Tibial nerve (tissue), 4 donors: ENCODE data around the gene CPNE1. TPM values are rescaled to one million over a fixed set of nuclear protein-coding genes. Genes with fewer than 3 reads are reported as not detected.

Source experiments
- DNase-seq, 2 donors: peaks; one replicate each; pipeline ENCODE4 v3.0.0-alpha.2; 2019; ENCODE audit warnings: low spot score in 2 of 2
- H3K27ac ChIP-seq, 4 donors: fragments of 200-600 bp; sonication (generic) in 3 of 4; one replicate each; pipeline ENCODE4 v1.5.1; 2017 to 2019; ENCODE audit warnings: mild to moderate bottlenecking in 1 of 4
- H3K27me3 ChIP-seq, 2 donors: fragments of 200-600 bp; sonication (generic) in 1 of 2; one replicate each; pipeline versions ENCODE4 v1.5.1 to v1.6.0; 2017 to 2019
- H3K36me3 ChIP-seq, 3 donors: fragments of 200-600 bp; sonication (generic); one replicate each; pipeline ENCODE4 v1.5.1; 2018 to 2019
- H3K4me1 ChIP-seq, 4 donors: fragments of 200-600 bp; sonication (generic) in 3 of 4; one replicate each; pipeline ENCODE4 v1.5.1; 2017 to 2019
- H3K4me3 ChIP-seq, 4 donors: fragments of 200-600 bp; sonication (generic) in 3 of 4; one replicate each; pipeline ENCODE4 v1.5.1; 2017 to 2019; ENCODE audit warnings: mild to moderate bottlenecking in 1 of 4, moderate library complexity in 1 of 4
- H3K9me3 ChIP-seq, 4 donors: fragments of 200-600 bp; sonication (generic) in 3 of 4; one replicate each; pipeline ENCODE4 v1.5.1; 2017 to 2019
- EP300 ChIP-seq, 2 donors: sonication (generic); formaldehyde crosslinking; IDR thresholded peaks; one replicate each; pipeline ENCODE4 v1.6.1; 2017; ENCODE audit warnings: antibody characterized with exemption in 2 of 2, mild to moderate bottlenecking in 1 of 2
- POLR2A ChIP-seq, 2 donors: fragments of 450-650 bp; IDR thresholded peaks; one replicate each; pipeline ENCODE4 v1.6.1; 2017; ENCODE audit warnings: antibody characterized with exemption in 2 of 2, mild to moderate bottlenecking in 2 of 2, moderate library complexity in 2 of 2
- WGBS, 2 donors: methylation state at CpG; one replicate each; pipeline ENCODE4 v1.1.5; 2018; 5-methylcytosine and 5-hydroxymethylcytosine counted together
- total RNA-seq, 4 donors: library from RNA; depleted of rRNA; stranded (reverse); fragments of >200 nt; gene quantifications; one replicate each; pipeline ENCODE4 v1.1.0, GENCODE V29; 2016
- TF ChIP-seq, protein P1 (sequence below), 5 experiments: fragments of 200-600 bp in 3 of 5; fragments of 450-650 bp in 2 of 5; sonication (generic) in 3 of 5; IDR thresholded peaks; one replicate each; pipeline ENCODE4 v1.5.1; 2016 to 2019; ENCODE audit warnings: antibody characterized with exemption in 5 of 5, mild to moderate bottlenecking in 3 of 5, moderate library complexity in 2 of 5

CPNE1 gene
- total RNA-seq, 4 donors from 2014 or later, result 116 to 151 (median 144) TPM

DNA sequence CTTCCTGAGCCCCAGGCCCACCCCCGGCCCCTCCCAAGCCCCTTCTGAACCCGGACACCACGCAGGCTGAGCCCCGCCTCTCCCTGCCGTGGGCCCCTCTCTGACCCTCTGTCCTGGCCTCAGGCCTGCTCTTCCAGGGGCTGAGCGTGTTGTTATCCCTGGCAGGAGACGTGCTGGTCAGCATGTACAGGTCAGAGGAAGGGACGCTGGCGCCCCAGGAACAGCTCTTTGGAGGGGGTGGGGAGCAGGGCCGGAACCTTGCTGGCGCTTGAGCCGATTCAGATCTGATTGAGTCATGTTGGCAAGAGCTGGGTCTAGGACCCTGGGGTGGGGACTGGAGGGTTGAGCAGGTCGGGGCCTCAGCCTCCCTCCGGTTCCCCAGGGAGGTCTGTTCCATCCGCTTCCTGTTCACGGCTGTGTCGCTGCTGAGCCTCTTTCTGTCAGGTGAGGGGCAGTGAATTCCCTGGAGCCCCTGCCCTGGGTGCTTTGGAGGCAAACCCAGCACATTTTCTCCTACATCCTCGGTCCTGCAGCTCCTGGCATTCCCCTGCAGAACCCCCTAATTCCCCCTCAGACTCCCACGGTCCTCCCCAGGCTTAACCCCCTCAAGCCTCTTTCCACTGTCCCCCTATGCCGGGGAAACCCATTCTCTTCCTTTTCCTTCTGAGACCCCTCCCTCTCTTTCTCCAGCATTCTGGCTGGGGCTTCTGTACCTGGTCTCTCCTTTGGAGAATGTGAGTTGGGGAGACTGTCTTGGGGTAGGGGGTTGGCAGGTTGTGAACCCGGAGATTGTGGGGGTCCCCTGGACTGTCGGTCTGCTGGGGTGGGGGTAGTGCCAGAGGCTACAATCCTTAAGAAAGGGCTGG lies 47.1 kb downstream of the CPNE1 start:
- TF ChIP-seq POLR2A (IDR thresholded peaks at IDR 0.05), result peak in 1 of 2 donors; percentile 4
- TF ChIP-seq, protein P1, sequence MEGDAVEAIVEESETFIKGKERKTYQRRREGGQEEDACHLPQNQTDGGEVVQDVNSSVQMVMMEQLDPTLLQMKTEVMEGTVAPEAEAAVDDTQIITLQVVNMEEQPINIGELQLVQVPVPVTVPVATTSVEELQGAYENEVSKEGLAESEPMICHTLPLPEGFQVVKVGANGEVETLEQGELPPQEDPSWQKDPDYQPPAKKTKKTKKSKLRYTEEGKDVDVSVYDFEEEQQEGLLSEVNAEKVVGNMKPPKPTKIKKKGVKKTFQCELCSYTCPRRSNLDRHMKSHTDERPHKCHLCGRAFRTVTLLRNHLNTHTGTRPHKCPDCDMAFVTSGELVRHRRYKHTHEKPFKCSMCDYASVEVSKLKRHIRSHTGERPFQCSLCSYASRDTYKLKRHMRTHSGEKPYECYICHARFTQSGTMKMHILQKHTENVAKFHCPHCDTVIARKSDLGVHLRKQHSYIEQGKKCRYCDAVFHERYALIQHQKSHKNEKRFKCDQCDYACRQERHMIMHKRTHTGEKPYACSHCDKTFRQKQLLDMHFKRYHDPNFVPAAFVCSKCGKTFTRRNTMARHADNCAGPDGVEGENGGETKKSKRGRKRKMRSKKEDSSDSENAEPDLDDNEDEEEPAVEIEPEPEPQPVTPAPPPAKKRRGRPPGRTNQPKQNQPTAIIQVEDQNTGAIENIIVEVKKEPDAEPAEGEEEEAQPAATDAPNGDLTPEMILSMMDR (IDR thresholded peaks at IDR 0.05), result peak; percentile 5 to 56 (median 25)
- TF ChIP-seq EP300 (IDR thresholded peaks at IDR 0.05), result no peak
- peaks cover 0 to 18% (median 0%) of the 10 kb centered on the region in 3 donors for H3K36me3 ChIP-seq
- peaks cover 0 to 41% (median 27%) of the 10 kb centered on the region in 4 donors for H3K4me1 ChIP-seq
- H3K27me3 ChIP-seq, result no peaks in the 10 kb centered on the region
- no peaks in the 10 kb centered on the region for H3K9me3 ChIP-seq
- peak overlapping the region; percentile 28 to 94 (median 77) for H3K27ac ChIP-seq
- H3K4me3 ChIP-seq, result peak overlapping the region; percentile 55 to 75 (median 64)
- whole genome bisulfite sequencing, 2 donors, result 9 to 12% methylated on average over 15 to 22 of the region's 22 CpGs
- DNase-seq, result peak in 1 of 2 donors; percentile 27

DNA sequence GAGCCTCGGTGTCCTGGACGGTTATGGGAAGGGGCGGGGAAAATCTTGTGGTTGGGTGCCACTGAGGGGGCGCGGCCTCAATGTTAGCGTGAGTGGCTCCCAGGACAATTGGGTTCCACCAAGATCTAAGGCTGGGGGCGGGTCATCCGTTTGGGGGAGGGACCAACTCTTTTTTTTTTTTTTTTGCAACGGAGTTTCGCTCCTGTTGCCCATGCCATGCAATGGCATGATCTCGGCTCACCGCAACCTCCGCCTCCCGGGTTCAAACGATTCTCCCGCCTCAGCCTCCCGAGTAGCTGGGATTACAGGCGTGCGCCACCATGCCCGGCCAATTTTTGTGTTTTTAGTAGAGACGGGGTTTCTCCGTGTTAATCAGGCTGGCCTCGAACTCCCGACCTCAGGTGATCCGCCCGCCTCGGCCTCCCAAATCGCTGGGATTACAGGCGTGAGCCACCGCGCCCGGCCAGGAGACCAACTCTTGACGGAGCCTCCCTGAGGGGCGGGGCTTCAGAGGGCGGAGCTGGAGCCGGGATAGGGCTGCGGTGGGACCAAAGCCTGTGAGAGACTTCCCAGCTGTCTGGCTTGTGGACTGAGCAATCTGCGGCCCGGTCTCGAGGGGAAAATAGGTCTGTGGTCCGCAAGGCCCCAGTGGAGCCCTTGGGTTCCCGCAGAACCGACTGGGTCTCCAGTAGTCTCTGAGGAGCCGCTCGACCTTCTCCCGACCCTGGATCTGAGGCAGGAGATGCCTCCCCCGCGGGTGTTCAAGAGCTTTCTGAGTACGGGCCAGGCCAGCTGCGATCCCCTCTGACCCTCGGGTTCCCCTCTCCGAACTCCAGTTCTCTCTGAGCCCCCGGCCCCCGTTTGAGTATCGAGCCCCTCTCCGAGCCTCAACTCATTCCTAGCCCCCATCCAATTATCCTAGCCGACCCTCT lies 48.0 kb downstream of the CPNE1 start:
- Histone ChIP-seq H3K36me3 (peaks cover 0 to 10% (median 0%) of the 10 kb centered on the region in 3 donors), H3K4me3 (peak overlapping the region; percentile 55 to 75 (median 64)), H3K9me3 (no peaks in the 10 kb centered on the region), H3K4me1 (peaks cover 0 to 41% (median 27%) of the 10 kb centered on the region in 4 donors), H3K27ac (peak overlapping the region; percentile 28 to 94 (median 84)), H3K27me3 (no peaks in the 10 kb centered on the region)
- 5 to 6% methylated on average over 39 to 54 of the region's 57 CpGs for WGBS, 2 donors
- TF ChIP-seq, protein P1 (IDR thresholded peaks at IDR 0.05), result no peak
- TF ChIP-seq POLR2A (IDR thresholded peaks at IDR 0.05), result peak in 1 of 2 donors; percentile 57
- DNase-seq, result peak; percentile 74 to 75

DNA sequence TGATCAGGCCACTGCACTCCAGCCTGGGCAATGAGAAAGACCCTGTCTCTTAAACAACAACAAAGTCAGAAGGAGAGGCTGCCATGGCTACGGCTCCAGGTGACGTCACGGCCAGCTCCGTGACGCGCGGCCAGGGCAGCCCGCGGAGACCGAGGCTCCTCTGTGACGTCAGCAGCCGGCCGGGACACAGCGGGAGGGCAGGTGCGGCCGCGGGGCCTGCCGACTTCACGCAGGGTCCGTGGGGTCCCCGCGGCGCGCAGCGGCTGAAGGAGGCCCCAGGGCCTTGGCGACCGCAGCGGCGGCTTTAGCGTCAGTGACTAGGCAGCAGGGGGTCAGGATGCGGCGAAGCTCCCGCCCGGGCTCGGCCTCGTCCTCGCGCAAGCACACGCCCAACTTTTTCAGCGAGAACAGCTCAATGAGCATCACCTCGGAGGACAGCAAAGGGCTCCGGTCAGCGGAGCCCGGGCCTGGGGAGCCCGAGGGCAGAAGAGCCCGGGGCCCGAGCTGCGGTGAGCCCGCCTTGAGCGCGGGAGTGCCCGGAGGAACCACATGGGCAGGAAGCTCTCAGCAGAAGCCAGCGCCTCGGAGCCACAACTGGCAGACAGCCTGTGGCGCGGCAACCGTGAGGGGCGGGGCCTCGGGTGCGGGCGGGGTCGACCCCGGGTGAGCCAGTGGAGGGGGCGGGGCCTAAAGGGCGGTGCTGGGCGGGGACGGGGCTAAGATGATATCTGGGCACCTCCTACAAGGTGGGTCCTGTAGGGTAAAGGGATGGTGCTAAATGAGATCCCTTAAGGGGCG lies 48.8 kb downstream of the CPNE1 start, which contains the start of gene SPAG4:
Gene SPAG4 (plus strand): TSS at position 163 of the 798 bp plus-strand sequence. CDS start 175 bp downstream, at position 338.
- H3K9me3 ChIP-seq, result no peaks in the 10 kb centered on the region
- H3K4me1 ChIP-seq, result peaks cover 0 to 41% (median 27%) of the 10 kb centered on the region in 4 donors
- H3K4me3 ChIP-seq, result peak within 1 kb of the TSS; percentile 55 to 75 (median 64)
- peaks cover 0 to 3% (median 0%) of the 10 kb centered on the region in 3 donors for H3K36me3 ChIP-seq
- H3K27ac ChIP-seq, result peak within 1 kb of the TSS; percentile 82 to 94 (median 93)
- DNase-seq, result peak; percentile 99
- no peaks in the 10 kb centered on the region for H3K27me3 ChIP-seq
- TF ChIP-seq, protein P1 (IDR thresholded peaks at IDR 0.05), result peak in 2 of 5 experiments; percentile 11 to 19
- TF ChIP-seq EP300 (IDR thresholded peaks at IDR 0.05), result peak; percentile 11 to 73
- peak; percentile 25 to 67 for TF ChIP-seq POLR2A (IDR thresholded peaks at IDR 0.05)
- 1% methylated on average over 31 to 32 of the region's 68 CpGs for WGBS, 2 donors

DNA sequence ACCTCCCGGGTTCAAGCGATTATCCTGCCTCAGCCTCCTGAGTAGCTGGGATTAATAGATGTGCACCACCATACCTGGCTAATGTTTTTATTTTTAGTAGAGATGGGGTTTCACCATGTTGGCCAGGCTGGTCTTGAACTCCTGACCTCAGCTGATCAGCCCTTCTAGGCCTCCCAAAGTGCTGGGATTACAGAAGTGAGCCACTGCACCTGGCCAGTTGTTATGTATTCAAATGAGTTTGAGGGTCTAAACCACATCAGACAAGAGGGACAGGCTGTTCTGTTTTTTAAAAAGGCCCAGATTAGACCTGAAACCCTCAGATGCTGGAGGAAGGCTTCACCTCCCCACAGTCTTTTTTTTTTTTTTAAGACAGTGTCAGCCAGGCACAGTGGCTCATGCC lies 53.2 kb downstream of the CPNE1 start:
- WGBS, 2 donors, result 83 to 96% methylated on average over 2 of the region's 2 CpGs
- no peaks in the 10 kb centered on the region for H3K36me3 ChIP-seq
- no peak overlapping the region for H3K4me3 ChIP-seq
- H3K9me3 ChIP-seq, result no peaks in the 10 kb centered on the region
- H3K27me3 ChIP-seq, result no peaks in the 10 kb centered on the region
- no peak overlapping the region for H3K27ac ChIP-seq
- TF ChIP-seq EP300 (IDR thresholded peaks at IDR 0.05) (no peak), POLR2A (IDR thresholded peaks at IDR 0.05) (no peak)
- TF ChIP-seq, protein P1 (IDR thresholded peaks at IDR 0.05), result no peak
- H3K4me1 ChIP-seq, result peaks cover 0 to 8% (median 0%) of the 10 kb centered on the region in 4 donors
- no peak for DNase-seq
